GM12864 (cell line): ENCODE data around the gene FBXW5.

Experiments used
- DNase-seq: peaks from one replicate; pipeline ENCODE4 v3.0.0-alpha.2; 2011; ENCODE audit warnings: low read depth
- H3K4me3 ChIP-seq: 2 replicates; pipeline ENCODE4 v1.5.1; 2011; ENCODE audit warnings: mild to moderate bottlenecking, low read depth, low read length, control low read depth
- CTCF ChIP-seq: IDR thresholded peaks from 2 replicates; pipeline ENCODE4 v1.5.1; 2011; ENCODE audit warnings: low read depth, mild to moderate bottlenecking, moderate library complexity, low read length, control low read depth, inconsistent platforms; ENCODE audit errors: missing control alignments

FBXW5 gene

GRCh38 chr9:136981588-136982231, 37.2 kb upstream of the FBXW5 start:
- TF ChIP-seq CTCF = no peak
- H3K4me3 ChIP-seq = no peak overlapping the region
- DNase-seq = no peak

- no peak for DNase-seq
- no peak for TF ChIP-seq CTCF
- H3K4me3 ChIP-seq = no peak overlapping the region
Measured at GRCh38 chr9:136980669-136981478, 36.3 kb upstream of the FBXW5 start.

GRCh38 chr9:136979769-136980587, 35.4 kb upstream of the FBXW5 start:
- DNase-seq = no peak
- TF ChIP-seq CTCF = no peak
- H3K4me3 ChIP-seq = no peak overlapping the region

GRCh38 chr9:136978865-136979544, 34.5 kb upstream of the FBXW5 start:
- no peak for DNase-seq
- no peak for TF ChIP-seq CTCF
- H3K4me3 ChIP-seq = no peak overlapping the region

- DNase-seq = no peak
Measured at GRCh38 chr9:136978073-136978864, 33.7 kb upstream of the FBXW5 start.

More at GRCh38 chr9:136978073-136978864, 33.7 kb upstream of the FBXW5 start:
- no peak overlapping the region for H3K4me3 ChIP-seq
- TF ChIP-seq CTCF = no peak
